ENCODE data around the gene CFAP410.

DNA sequence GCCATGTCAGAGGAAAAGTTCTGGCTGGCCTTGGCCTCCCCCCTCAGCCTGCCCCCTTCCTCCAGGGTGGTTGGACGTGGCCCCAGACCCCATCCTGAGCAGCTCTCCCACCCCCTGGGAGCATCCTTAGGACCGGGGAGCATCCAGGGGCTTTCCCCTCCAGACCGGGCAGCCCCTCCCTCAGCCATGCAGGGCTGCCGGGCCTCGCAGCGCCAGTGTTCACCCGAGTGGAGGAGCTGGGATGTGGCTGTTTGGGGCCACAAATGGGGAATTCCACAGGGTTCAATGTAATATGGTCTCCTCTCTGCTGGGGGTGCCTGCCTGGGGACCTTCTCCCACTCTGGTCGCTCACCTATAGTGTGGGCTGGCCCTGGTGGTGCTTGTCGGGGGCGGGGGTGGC, 43.5 kb downstream of the CFAP410 start:
- TF ChIP-seq POLR2A (IDR thresholded peaks at IDR 0.05; ENCODE audit: low read depth, low read length) = no peak
- TF ChIP-seq EZH2 (IDR thresholded peaks at IDR 0.05; ENCODE audit: borderline replicate concordance, low read depth, low read length, severe bottlenecking) = no peak
- TF ChIP-seq, protein P1, sequence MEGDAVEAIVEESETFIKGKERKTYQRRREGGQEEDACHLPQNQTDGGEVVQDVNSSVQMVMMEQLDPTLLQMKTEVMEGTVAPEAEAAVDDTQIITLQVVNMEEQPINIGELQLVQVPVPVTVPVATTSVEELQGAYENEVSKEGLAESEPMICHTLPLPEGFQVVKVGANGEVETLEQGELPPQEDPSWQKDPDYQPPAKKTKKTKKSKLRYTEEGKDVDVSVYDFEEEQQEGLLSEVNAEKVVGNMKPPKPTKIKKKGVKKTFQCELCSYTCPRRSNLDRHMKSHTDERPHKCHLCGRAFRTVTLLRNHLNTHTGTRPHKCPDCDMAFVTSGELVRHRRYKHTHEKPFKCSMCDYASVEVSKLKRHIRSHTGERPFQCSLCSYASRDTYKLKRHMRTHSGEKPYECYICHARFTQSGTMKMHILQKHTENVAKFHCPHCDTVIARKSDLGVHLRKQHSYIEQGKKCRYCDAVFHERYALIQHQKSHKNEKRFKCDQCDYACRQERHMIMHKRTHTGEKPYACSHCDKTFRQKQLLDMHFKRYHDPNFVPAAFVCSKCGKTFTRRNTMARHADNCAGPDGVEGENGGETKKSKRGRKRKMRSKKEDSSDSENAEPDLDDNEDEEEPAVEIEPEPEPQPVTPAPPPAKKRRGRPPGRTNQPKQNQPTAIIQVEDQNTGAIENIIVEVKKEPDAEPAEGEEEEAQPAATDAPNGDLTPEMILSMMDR (IDR thresholded peaks at IDR 0.05; ENCODE audit: extremely low read depth in 1 of 2, insufficient read depth in 1 of 2, low read depth in 1 of 2, low read length in 2 of 2) = no peak
- TF ChIP-seq GATA2 (IDR thresholded peaks at IDR 0.05; ENCODE audit: insufficient read depth, insufficient read length, low read depth, low read length) = no peak
- TF ChIP-seq POLR2AphosphoS5 (IDR thresholded peaks at IDR 0.05; ENCODE audit: insufficient read depth, low read depth, low read length) = no peak
- no peak for TF ChIP-seq FOS (IDR thresholded peaks at IDR 0.05; ENCODE audit: borderline replicate concordance, insufficient read depth, low read length)
- TF ChIP-seq JUN (IDR thresholded peaks at IDR 0.05; ENCODE audit: borderline replicate concordance, insufficient read depth, insufficient read length, low read depth) = no peak

Measured in endothelial cell of umbilical vein (primary cell).